HG03280 (cell line): ENCODE results near the gene TRIM17.

Source experiments
- ATAC-seq: cut with Tn5 transposase; IDR thresholded peaks from one replicate; pipeline ENCODE4 v1.9.1; 2021; ENCODE audit warnings: mild to moderate bottlenecking, moderate library complexity; ENCODE audit not compliant: unreplicated experiment

Gene TRIM17

DNA sequence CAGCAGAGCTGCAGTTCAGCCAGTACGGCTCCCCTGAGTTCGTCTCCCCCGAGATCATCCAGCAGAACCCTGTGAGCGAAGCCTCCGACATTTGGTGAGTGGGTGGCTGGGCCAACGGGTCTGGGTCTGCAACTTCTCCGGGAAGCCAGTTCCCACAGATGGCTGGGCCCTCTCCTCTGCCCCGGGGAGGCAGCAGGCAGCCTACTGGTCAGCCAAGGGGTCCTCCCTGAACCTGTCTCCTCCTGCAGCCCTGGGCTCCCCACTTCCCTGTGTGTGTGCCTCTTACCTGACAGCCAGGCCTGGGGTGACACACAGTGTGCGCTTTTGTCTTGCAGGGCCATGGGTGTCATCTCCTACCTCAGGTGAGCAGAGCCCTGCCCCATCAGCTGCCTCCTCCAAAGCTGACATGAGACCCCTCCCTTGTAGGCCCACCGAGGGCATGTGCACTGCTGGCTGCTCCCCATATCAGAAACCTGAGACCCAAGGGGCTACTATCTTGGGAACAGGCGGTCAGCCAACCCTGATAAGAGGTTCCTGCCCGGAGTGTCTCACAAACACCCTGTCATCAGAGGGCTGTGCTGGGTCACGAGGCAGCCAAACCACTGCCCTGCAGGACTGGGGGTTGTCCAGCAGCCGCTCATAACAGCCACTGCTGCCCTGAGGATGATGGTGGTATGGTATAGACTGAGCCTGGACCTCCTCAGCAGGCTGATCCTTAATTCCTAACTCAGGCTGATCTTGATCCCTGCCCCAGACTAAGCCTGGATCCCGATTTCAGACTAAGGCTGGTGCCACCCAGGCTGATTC, 47.7 kb downstream of the TRIM17 start:
- ATAC-seq = no peak

GRCh38 chr1:228367798-228368791, 48.6 kb downstream of the TRIM17 start:
- no peak for ATAC-seq

GRCh38 chr1:228366866-228367741, 49.6 kb downstream of the TRIM17 start:
- ATAC-seq = no peak

DNA sequence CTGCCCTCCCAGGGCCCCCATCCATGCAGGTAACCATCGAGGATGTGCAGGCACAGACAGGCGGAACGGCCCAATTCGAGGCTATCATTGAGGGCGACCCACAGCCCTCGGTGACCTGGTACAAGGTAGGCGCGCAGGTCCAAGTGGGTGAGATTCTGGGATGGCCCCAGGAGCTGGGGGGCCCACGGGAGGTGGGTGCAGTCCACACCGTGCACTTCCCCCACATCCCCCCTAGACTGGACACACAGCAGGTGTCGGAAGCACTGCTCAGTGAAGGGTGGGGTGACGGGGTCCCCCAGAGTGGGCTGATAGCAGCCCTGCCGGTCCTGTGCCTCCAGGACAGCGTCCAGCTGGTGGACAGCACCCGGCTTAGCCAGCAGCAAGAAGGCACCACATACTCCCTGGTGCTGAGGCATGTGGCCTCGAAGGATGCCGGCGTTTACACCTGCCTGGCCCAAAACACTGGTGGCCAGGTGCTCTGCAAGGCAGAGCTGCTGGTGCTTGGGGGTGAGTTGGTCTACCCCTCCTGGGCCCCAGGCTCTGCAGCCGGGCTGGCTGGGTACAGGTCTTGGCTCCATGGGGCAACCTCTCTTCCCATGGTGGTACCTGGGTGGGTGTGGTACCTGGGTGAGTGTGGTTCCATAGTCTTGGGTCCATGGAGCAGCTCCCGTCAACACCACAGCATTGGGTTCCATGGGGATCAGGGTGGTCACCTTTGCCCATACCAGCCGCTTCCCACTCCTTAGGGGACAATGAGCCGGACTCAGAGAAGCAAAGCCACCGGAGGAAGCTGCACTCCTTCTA, 50.4 kb downstream of the TRIM17 start:
- no peak for ATAC-seq

- ATAC-seq = no peak
Observed at GRCh38 chr1:228365271-228366061, 51.2 kb downstream of the TRIM17 start.

GRCh38 chr1:228364706-228365213, 51.9 kb downstream of the TRIM17 start:
- no peak for ATAC-seq

- ATAC-seq = no peak
Observed at GRCh38 chr1:228364068-228364705, 52.5 kb downstream of the TRIM17 start.

GRCh38 chr1:228363686-228364067, 53.0 kb downstream of the TRIM17 start:
- no peak for ATAC-seq

DNA sequence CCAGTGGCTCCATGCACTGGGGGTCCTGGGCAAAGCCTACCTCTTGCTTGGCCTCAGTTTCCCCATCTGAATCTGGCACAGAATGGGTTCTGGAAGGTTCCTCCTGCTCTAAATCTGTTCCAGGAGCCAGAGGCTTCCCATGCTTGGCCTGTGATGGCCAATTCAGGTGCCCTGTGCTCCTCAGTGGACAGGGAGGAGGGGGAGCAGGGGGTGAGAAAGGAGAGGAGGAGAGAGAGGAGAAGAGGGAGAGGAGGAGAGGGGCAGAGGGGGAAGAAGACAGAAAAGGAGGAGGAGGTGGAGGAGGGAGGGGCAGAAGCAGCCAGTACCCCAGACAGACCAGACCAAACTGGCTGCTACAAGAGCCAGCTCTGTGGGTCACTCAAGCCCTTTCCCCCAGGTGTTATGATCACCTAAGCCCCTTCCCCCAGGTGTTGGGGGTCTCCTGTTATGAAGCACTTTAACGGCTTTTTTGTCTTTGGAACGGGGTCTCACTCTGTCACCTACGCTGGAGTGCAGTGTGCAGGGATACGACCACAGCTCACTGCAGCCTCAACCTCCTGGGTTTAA, 53.7 kb downstream of the TRIM17 start:
- no peak for ATAC-seq

- no peak for ATAC-seq
Observed at GRCh38 chr1:228362141-228362883, 54.3 kb downstream of the TRIM17 start.

GRCh38 chr1:228361314-228362140, 55.1 kb downstream of the TRIM17 start:
- no peak for ATAC-seq

DNA sequence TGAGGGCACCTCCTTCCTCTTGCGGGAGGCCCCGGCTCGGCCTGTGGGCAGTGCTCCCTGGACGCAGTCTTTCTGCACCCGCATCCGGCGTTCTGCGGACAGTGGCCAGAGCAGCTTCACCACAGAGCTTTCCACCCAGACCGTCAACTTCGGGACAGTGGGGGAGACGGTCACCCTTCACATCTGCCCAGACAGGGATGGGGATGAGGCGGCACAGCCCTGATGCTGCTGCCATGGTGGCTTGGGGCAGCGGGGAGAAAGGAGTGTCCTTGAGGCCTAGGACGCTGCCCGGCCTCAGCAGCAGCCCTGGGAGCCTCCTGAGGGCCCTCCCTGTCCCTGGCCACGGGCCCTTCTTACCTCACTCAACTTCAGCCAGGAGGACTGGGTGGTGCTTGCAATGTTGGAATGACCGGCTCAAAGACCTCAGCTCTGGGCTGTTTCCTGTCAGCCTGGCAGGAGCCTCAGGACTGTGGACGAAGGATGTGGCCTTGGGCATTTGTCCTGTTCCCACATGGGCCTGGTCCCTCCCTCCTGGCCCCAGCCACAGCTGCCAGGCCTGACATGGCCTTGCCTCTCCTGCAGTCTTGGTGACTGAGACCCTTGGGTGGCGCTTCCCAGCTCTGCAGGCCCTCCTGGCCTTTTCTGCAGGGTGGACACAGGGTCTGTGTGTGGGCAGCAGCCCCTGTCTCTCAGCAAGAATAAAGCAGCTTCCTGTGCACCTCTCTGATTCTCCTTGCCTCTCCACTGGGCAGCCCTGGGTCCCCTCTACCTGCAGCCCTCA, 55.9 kb downstream of the TRIM17 start:
- ATAC-seq = no peak

- ATAC-seq = no peak
Observed at GRCh38 chr1:228359613-228360532, 56.8 kb downstream of the TRIM17 start.

GRCh38 chr1:228358764-228359612, 57.7 kb downstream of the TRIM17 start:
- no peak for ATAC-seq
